ENCODE data around the gene CSRP3.

CSRP3 gene

DNA sequence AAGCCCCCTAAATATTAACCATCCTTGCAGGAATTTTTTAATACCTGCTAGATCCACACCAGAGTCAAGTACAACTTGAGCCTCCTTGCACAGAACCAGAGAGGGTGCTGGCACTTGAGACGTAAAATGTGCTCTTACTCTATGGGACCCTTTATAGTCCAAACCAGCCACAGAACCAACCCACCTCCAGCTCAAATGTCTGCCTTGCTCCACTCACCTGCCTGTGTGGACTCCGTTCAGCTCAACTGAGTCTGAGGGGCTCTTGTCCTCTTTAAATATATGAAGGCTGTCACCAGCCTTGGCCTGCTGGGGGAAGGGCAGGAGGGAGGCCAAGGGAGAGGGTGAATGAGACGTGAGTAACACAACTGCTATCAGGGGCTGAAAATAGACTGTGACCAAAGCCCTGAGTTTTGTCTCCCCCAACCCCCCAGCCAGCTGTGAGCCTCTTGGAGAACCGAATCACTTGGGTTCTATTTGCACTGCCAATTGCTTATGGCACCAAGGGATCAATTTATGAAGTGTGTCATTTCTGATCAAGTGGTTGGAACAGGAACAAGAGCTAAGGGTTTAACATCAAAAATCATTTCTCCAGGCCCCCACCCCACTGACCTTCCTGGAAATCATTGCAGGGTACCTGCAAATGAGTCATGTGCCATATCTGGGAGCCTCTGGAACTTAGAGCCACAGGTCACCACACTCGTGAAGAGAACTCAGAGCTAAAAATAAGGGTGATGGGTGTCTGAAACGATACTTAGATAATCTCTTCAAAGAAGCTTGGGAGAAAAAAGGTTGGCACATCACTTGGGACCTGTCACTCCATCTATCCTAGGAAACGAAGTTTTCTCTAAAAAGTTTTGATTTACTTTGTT is at the start of gene CSRP3:
TSS of gene CSRP3 (minus strand) at position 247 of the 869 bp plus-strand sequence. CDS start 9,535 bp downstream, outside the sequence.
- DNase-seq, result no peak

GRCh38 chr11:19251577-19251976 is 49.8 kb upstream of the CSRP3 start:
- no peak for DNase-seq

DNA sequence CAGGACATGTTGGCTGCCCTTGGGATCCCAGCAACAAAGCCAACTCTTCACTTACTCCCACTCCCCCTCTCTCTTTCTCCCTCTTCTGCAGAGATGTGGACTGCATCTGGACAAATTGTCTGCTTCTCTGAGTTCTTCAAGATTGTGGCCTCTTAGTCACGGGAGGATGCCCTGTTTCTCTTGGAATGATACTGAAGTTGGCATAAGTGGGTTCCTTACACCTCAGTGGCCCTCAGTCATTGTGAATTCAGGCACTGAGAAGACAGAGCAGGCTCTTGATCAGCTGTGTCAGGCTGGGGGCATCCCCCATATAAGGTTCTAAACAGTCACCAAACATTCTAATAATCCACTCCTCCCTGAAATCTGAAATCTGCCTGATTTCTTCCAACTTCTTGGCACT is 45.0 kb upstream of the CSRP3 start:
- DNase-seq, result no peak

DNA sequence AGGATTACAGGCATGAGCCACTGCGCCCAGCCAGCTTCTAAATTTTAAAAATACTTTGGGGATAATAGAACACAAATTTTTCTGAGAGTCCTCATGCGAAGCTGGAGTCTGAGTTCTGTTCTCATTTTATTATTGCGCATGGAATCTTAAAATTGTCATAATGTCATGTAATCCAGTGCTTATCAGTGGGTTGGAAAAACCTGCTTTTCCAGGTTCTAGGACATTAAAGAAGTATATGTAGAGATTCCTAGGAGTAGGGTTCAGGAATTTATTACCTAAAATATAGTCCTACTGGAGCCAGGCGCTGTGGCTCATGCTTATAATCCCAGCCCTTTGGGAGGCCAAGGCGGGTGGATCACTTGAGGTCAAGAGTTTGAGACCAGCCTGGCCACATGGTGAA is 43.6 kb upstream of the CSRP3 start:
- DNase-seq, result no peak

DNA sequence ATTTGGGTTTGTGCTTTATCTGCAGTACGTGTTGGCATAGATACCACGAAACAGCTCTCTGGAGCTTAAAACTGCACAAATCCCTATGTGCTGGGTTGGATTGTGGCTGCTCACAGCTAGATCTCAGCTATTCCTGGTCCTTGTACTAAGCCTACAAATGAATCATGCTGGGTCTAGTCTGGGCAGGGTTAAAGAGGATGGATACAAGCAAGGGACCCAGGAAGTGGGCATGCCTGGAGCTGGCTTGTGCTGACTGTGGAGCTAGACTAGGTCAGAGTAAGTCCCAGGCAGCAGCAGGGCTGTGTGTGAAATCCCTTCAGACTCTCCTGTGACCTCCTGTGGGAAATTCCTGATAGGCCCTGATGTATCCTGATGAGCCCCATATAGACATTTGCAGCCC is 42.8 kb upstream of the CSRP3 start:
- DNase-seq, result no peak

- DNase-seq, result no peak
Measured at GRCh38 chr11:19244084-19244483, 42.3 kb upstream of the CSRP3 start.

DNA sequence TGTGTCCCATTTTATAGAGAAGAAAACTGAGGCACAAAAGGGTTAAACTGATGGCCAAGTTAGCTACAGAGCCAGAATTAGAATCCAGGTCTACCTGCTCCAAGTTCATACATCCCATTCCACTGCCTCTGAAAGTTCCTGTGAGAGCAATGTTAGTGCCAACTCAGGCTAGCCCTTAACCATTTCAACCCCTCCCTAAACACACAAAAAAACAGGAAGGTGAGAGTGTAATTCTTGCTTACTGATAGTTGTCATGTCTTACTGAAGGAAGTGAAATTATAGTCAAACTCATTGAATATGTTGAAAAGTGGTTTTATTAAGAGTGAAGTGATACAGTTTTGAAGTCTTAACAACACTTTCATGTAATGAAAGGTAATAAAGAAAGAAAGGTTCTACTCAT is 41.8 kb upstream of the CSRP3 start:
- DNase-seq, result no peak

GRCh38 chr11:19243143-19243542 is 41.4 kb upstream of the CSRP3 start:
- DNase-seq, result no peak

- DNase-seq, result no peak
Measured at GRCh38 chr11:19242179-19242932, 40.6 kb upstream of the CSRP3 start.

- DNase-seq, result no peak
Measured at GRCh38 chr11:19241260-19242178, 39.7 kb upstream of the CSRP3 start.

GRCh38 chr11:19240420-19241259 is 38.9 kb upstream of the CSRP3 start, which contains the start of gene E2F8:
E2F8 (minus strand) TSS chr11:19240945; CDS start chr11:19240121, 824 bp downstream.
- peak; percentile 26 to 93 (median 80) for DNase-seq

- DNase-seq, result no peak
Measured at GRCh38 chr11:19239039-19239438, 37.3 kb upstream of the CSRP3 start.

DNA sequence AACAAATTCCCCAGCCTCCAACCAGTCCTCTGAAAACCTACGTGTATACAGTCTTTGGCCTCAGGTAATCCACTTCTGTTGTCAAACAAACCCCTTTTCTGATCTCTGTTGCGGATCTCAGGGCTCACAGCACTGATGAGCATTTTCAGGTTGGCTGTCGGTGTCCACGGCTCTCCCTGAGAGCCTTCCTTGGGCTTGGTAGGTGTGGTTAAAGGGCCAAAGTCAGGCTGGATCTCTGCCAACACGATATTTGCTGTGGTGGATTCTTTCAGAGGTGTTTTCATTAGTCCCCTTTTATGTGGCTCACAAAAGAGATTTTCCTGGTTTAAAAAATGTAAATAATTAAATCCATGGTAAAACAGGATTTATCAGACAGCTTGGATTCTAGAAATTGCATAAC is 36.0 kb upstream of the CSRP3 start:
- no peak for DNase-seq

GRCh38 chr11:19237381-19237780 is 35.6 kb upstream of the CSRP3 start:
- DNase-seq, result no peak

- DNase-seq, result no peak
Measured at GRCh38 chr11:19234231-19234817, 32.5 kb upstream of the CSRP3 start.

DNA sequence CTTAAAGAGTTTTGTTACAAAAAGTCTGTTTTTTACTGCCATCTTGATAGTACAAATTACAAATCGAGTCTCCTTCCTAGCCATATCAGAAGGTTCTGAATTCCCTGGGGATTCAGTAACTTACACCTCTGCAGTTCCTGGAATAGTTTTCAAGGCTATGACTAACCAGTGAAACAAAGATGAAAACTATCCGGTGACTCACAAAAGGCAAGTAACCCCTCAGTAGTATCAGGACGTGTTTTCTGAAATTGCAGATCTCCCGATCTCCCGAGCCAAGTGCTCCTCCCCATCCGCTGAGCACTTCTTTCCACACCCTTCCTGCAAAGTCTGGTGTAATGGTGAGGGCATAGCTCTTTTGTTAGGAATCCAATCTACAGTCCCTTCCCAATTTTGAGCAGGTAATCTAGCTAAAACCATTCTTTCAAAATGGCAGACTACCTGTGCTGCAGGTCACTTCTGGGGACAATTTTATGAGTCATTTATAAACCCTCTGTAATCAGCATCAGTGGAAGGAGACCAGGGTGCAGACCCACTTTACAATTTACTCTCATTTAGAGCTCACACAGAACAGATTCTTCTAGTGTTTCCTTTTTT is 31.2 kb upstream of the CSRP3 start:
- DNase-seq, result no peak

GRCh38 chr11:19229671-19230070 is 27.9 kb upstream of the CSRP3 start:
- no peak for DNase-seq

- no peak for DNase-seq
Measured at GRCh38 chr11:19228968-19229367, 27.2 kb upstream of the CSRP3 start.

GRCh38 chr11:19226378-19227195 is 24.8 kb upstream of the CSRP3 start:
- no peak for DNase-seq

All from anterior cingulate cortex (tissue), 58 donors.